ENCODE results near the gene BANP.

GRCh38 chr16:88061346-88062110 is 110.3 kb downstream of the BANP start:
- TF ChIP-seq CTCF (tag by site-specific recombination; IDR thresholded peaks at IDR 0.05), result no peak
- TF ChIP-seq ZNF785 (tag by site-specific recombination; IDR thresholded peaks at IDR 0.05), result no peak
- TF ChIP-seq ZBTB1 (tag by site-specific recombination; IDR thresholded peaks at IDR 0.05), result no peak
- TF ChIP-seq SP3 (tag by site-specific recombination; IDR thresholded peaks at IDR 0.05), result no peak
- TF ChIP-seq REST (tag by site-specific recombination; IDR thresholded peaks at IDR 0.05), result no peak
- TF ChIP-seq TCF7L2 (IDR thresholded peaks at IDR 0.05; ENCODE audit: borderline replicate concordance, low read depth, low read length), result no peak
- TF ChIP-seq ZNF239 (tag by site-specific recombination; IDR thresholded peaks at IDR 0.05), result no peak
- no peak for TF ChIP-seq PBX3 (CRISPR knock-in tag; IDR thresholded peaks at IDR 0.05)
- TF ChIP-seq ZNF214 (tag by site-specific recombination; IDR thresholded peaks at IDR 0.05; ENCODE audit: borderline replicate concordance), result no peak
- TF ChIP-seq ZBTB49 (tag by site-specific recombination; IDR thresholded peaks at IDR 0.05; ENCODE audit: low read depth), result no peak
- no peak for TF ChIP-seq ZNF274 (IDR thresholded peaks at IDR 0.05; ENCODE audit: low read length)
- TF ChIP-seq ZNF274 (tag by site-specific recombination; IDR thresholded peaks at IDR 0.05; ENCODE audit: borderline replicate concordance), result no peak
- TF ChIP-seq ZNF529 (tag by site-specific recombination; IDR thresholded peaks at IDR 0.05; ENCODE audit: insufficient replicate concordance), result no peak
